H54 (cell line): ENCODE measurements around the gene PSMA2.

ENCODE experiments used
- DNase-seq: peaks from one replicate; pipeline ENCODE4 v3.0.0; 2011; ENCODE audit warnings: low spot score, mixed read lengths; ENCODE audit not compliant: insufficient read length
- FAIRE-seq: peaks from 3 replicates; lab custom pipeline; 2011; peaks lifted over from hg19 to GRCh38; lab: Jason Lieb, UNC
- POLR2A ChIP-seq: IDR thresholded peaks from 2 replicates; pipeline ENCODE4 v1.6.1; 2011; ENCODE audit warnings: low read depth, mild to moderate bottlenecking, low read length

The PSMA2 gene

GRCh38 chr7:42956062-42956461 lies 24.1 kb upstream of the PSMA2 start:
- no peak for TF ChIP-seq POLR2A
- DNase-seq, result no peak
- FAIRE-seq, result no peak

- no peak for TF ChIP-seq POLR2A
- no peak for FAIRE-seq
- no peak for DNase-seq
Observed at GRCh38 chr7:42953994-42954393, 22.0 kb upstream of the PSMA2 start.

- DNase-seq (no peak), FAIRE-seq (no peak)
- TF ChIP-seq POLR2A, result no peak
Observed at GRCh38 chr7:42952328-42952727, 20.4 kb upstream of the PSMA2 start.

- no peak for TF ChIP-seq POLR2A
- FAIRE-seq (no peak), DNase-seq (no peak)
Observed at GRCh38 chr7:42950417-42950816, 18.4 kb upstream of the PSMA2 start.

GRCh38 chr7:42947521-42947920 lies 15.5 kb upstream of the PSMA2 start:
- no peak for TF ChIP-seq POLR2A
- DNase-seq (no peak), FAIRE-seq (no peak)

GRCh38 chr7:42946627-42946950 lies 14.6 kb upstream of the PSMA2 start:
- FAIRE-seq (no peak), DNase-seq (no peak)
- TF ChIP-seq POLR2A, result no peak

- peak; percentile 77 for DNase-seq
- TF ChIP-seq POLR2A, result no peak
- peak; percentile 57 for FAIRE-seq
Observed at GRCh38 chr7:42945821-42946626, 14.1 kb upstream of the PSMA2 start.

- TF ChIP-seq POLR2A, result no peak
- FAIRE-seq, result peak; percentile 89
Observed at GRCh38 chr7:42940985-42941847, 9.2 kb upstream of the PSMA2 start.

GRCh38 chr7:42939457-42940240 lies 7.7 kb upstream of the PSMA2 start:
- DNase-seq (no peak), FAIRE-seq (no peak)
- no peak for TF ChIP-seq POLR2A

More at GRCh38 chr7:42940985-42941847, 9.2 kb upstream of the PSMA2 start:
- peak; percentile 71 for DNase-seq

GRCh38 chr7:42935861-42936260 lies 3.9 kb upstream of the PSMA2 start:
- TF ChIP-seq POLR2A, result no peak
- FAIRE-seq, result no peak
- DNase-seq, result no peak

- TF ChIP-seq POLR2A, result no peak
- FAIRE-seq (no peak), DNase-seq (no peak)
Observed at GRCh38 chr7:42934291-42934690, 2.3 kb upstream of the PSMA2 start.

GRCh38 chr7:42932811-42933591 lies 1.0 kb upstream of the PSMA2 start:
- TF ChIP-seq POLR2A, result no peak
- no peak for DNase-seq
- peak; percentile 50 for FAIRE-seq

GRCh38 chr7:42931447-42931833 lies 534 bp downstream of the PSMA2 start:
- FAIRE-seq, result no peak

More at GRCh38 chr7:42931447-42931833, 534 bp downstream of the PSMA2 start:
- TF ChIP-seq POLR2A, result no peak
- DNase-seq, result no peak
